ENCODE data around the gene PHF21B.

DNA sequence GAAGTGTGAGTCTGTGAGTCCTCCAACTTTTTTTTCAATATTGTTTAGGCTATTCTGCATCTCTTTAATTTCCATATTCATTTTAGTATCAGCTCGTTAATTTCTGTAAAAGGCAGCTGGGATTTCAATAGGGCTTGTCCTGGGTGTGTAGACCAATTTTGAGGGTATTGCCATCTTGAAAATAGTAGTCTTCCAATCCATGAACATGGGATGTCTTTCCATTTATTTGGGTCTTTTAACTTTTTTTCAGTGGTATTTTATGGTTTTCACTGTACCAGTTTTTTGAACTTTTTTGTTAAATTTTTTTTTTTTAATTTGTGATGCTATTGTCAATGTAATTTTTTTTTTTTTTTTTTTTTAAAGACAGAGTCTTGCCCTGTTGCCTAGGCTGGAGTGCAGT is 177.9 kb downstream of the PHF21B start:
- TF ChIP-seq EZH2 (IDR thresholded peaks at IDR 0.05; ENCODE audit: borderline replicate concordance, low read length): no peak
- TF ChIP-seq, protein P1, sequence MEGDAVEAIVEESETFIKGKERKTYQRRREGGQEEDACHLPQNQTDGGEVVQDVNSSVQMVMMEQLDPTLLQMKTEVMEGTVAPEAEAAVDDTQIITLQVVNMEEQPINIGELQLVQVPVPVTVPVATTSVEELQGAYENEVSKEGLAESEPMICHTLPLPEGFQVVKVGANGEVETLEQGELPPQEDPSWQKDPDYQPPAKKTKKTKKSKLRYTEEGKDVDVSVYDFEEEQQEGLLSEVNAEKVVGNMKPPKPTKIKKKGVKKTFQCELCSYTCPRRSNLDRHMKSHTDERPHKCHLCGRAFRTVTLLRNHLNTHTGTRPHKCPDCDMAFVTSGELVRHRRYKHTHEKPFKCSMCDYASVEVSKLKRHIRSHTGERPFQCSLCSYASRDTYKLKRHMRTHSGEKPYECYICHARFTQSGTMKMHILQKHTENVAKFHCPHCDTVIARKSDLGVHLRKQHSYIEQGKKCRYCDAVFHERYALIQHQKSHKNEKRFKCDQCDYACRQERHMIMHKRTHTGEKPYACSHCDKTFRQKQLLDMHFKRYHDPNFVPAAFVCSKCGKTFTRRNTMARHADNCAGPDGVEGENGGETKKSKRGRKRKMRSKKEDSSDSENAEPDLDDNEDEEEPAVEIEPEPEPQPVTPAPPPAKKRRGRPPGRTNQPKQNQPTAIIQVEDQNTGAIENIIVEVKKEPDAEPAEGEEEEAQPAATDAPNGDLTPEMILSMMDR (conservative IDR thresholded peaks at IDR 0.05 in 1 of 2, IDR thresholded peaks at IDR 0.05 in 1 of 2; ENCODE audit: extremely low read depth in 1 of 2, insufficient read depth in 1 of 2, low read depth in 1 of 2, low read length in 2 of 2): no peak
